ENCODE results near the gene RUNX2. TPM values are rescaled to one million over a fixed set of nuclear protein-coding genes. Genes with fewer than 3 reads are reported as not detected.

RUNX2 gene
- polyA plus RNA-seq, 1 of the 3 experiments (the other 2 are of a cell fraction), result 4.4 TPM

DNA sequence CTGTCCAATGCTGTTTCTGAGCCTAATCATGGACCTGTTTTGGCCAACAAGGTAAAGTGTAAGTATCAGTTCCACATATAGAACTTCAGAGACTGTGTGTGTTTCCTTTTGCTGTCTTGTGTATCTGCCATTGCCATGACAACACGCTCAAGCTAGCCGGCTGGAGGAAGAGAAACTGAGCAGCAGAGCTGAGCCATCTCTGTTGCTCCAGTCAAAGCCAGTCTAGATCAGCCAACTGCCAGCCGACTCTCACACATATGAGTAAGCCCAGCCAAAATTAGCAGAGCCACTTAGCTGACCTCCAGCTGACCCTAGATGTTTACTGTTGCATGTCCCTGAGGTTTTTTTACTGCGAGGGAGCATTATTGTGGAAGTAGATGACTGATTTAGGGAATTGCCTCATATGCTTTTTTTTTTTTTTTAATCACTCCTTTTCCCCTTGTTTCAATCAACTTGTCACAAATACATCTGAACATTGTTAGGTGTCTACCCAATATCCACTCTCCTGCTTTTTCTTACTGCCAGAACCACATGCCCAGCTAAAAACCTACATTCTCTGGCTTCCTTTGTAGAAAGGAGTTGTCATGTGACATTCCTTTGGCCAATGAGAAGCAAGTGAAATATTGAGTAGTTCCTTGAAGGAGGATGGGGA, 353.9 kb downstream of the RUNX2 start:
- H3K9me2 ChIP-seq, result no peaks in the 10 kb centered on the region
- H3K4me1 ChIP-seq (ENCODE audit: control insufficient read depth in 1 of 2, insufficient read depth in 2 of 2, low read depth in 1 of 2, low read length in 1 of 2), result 0 out of 4 replicates have a peak, but pooled peaks cover 0 to 11% of the 10 kb centered on the region in 2 experiments
- H3K79me2 ChIP-seq (ENCODE audit: insufficient read depth), result no peaks in the 10 kb centered on the region
- peaks cover 0 to 4% of the 10 kb centered on the region in 2 experiments for H3K36me3 ChIP-seq (replicated peaks in 1 of 2; ENCODE audit: control insufficient read depth in 1 of 2, insufficient read depth in 2 of 2, low read length in 1 of 2)
- H3K9me3 ChIP-seq, result peaks cover 8% of the 10 kb centered on the region; the same call in 1 of the 2 replicates
- ChIA-PET CTCF (no interaction called here), POLR2A (no interaction called here)
- H3K27me3 ChIP-seq (ENCODE audit: insufficient read depth), result no peaks in the 10 kb centered on the region
- no peak overlapping the region for H2AFZ ChIP-seq (ENCODE audit: low read depth)
- no peak overlapping the region for H3K4me3 ChIP-seq (ENCODE audit: low read depth in 2 of 2, low read length in 1 of 2)
- H3K9ac ChIP-seq, result no peak overlapping the region
- no peaks in the 10 kb centered on the region for H4K20me1 ChIP-seq (ENCODE audit: insufficient read depth)
- H3K27ac ChIP-seq (ENCODE audit: low read depth in 2 of 2, low read length in 1 of 2), result no peak overlapping the region
- H3F3A ChIP-seq (replicated peaks; ENCODE audit: insufficient read depth), result peaks cover 6% of the 10 kb centered on the region
- no peak overlapping the region for H3K4me2 ChIP-seq
- TF ChIP-seq, protein P1, sequence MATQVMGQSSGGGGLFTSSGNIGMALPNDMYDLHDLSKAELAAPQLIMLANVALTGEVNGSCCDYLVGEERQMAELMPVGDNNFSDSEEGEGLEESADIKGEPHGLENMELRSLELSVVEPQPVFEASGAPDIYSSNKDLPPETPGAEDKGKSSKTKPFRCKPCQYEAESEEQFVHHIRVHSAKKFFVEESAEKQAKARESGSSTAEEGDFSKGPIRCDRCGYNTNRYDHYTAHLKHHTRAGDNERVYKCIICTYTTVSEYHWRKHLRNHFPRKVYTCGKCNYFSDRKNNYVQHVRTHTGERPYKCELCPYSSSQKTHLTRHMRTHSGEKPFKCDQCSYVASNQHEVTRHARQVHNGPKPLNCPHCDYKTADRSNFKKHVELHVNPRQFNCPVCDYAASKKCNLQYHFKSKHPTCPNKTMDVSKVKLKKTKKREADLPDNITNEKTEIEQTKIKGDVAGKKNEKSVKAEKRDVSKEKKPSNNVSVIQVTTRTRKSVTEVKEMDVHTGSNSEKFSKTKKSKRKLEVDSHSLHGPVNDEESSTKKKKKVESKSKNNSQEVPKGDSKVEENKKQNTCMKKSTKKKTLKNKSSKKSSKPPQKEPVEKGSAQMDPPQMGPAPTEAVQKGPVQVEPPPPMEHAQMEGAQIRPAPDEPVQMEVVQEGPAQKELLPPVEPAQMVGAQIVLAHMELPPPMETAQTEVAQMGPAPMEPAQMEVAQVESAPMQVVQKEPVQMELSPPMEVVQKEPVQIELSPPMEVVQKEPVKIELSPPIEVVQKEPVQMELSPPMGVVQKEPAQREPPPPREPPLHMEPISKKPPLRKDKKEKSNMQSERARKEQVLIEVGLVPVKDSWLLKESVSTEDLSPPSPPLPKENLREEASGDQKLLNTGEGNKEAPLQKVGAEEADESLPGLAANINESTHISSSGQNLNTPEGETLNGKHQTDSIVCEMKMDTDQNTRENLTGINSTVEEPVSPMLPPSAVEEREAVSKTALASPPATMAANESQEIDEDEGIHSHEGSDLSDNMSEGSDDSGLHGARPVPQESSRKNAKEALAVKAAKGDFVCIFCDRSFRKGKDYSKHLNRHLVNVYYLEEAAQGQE (IDR thresholded peaks at IDR 0.05; ENCODE audit: low read depth, low read length), result no peak
- TF ChIP-seq EZH2phosphoT487 (IDR thresholded peaks at IDR 0.05; ENCODE audit: borderline replicate concordance, low read depth) (no peak), JUND (IDR thresholded peaks at IDR 0.05) (no peak), RXRA (IDR thresholded peaks at IDR 0.05; ENCODE audit: borderline replicate concordance, low read depth) (no peak), TCF12 (IDR thresholded peaks at IDR 0.05) (no peak)
- TF ChIP-seq, protein P2, sequence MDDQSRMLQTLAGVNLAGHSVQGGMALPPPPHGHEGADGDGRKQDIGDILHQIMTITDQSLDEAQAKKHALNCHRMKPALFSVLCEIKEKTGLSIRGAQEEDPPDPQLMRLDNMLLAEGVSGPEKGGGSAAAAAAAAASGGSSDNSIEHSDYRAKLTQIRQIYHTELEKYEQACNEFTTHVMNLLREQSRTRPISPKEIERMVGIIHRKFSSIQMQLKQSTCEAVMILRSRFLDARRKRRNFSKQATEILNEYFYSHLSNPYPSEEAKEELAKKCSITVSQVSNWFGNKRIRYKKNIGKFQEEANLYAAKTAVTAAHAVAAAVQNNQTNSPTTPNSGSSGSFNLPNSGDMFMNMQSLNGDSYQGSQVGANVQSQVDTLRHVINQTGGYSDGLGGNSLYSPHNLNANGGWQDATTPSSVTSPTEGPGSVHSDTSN (IDR thresholded peaks at IDR 0.05), result no peak
- no peak for DNase-seq
- 14% methylated on average over 4 of the region's 4 CpGs for WGBS (ENCODE audit: low lambda C conversion rate)

DNA sequence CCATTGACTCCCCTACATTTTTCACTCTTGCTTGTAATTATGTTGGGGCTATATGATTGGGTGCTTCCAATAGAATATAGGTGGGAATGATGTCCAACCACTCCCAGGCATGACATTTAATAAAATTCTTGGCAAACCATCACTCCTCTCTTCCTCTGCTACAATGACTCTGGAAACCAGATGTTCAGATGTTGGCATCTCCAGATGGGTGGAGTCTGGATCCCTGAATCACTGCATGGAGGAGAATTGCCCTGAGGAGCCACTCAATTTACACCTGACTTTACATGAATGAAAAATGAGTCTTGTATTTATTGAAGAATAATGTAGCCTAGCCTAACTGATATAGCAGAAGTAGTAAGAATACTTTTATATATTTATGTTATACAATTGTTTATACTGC, 356.3 kb downstream of the RUNX2 start:
- Histone ChIP-seq H3K4me2 (no peak overlapping the region), H3K4me1 (ENCODE audit: control insufficient read depth in 1 of 2, insufficient read depth in 2 of 2, low read depth in 1 of 2, low read length in 1 of 2) (no peaks in the 10 kb centered on the region), H3K4me3 (ENCODE audit: low read depth in 2 of 2, low read length in 1 of 2) (no peak overlapping the region), H3K9me2 (no peaks in the 10 kb centered on the region), H3K27ac (ENCODE audit: low read depth in 2 of 2, low read length in 1 of 2) (no peak overlapping the region), H3K9me3 (peaks cover 8% of the 10 kb centered on the region; the same call in 1 of the 2 replicates), H2AFZ (ENCODE audit: low read depth) (no peak overlapping the region), H3K9ac (no peak overlapping the region), H4K20me1 (ENCODE audit: insufficient read depth) (no peaks in the 10 kb centered on the region), H3F3A (replicated peaks; ENCODE audit: insufficient read depth) (no peaks in the 10 kb centered on the region), H3K79me2 (ENCODE audit: insufficient read depth) (no peaks in the 10 kb centered on the region), H3K36me3 (replicated peaks in 1 of 2; ENCODE audit: control insufficient read depth in 1 of 2, insufficient read depth in 2 of 2, low read length in 1 of 2) (peaks cover 0 to 4% of the 10 kb centered on the region in 2 experiments), H3K27me3 (ENCODE audit: insufficient read depth) (no peaks in the 10 kb centered on the region)
- DNase-seq, result no peak
- TF ChIP-seq GATA2 (CRISPR knock-in tag; IDR thresholded peaks at IDR 0.05), result no peak
- TF ChIP-seq CHD2 (IDR thresholded peaks at IDR 0.05; ENCODE audit: low read length, partially characterized antibody), result no peak
- TF ChIP-seq GABPA (IDR thresholded peaks at IDR 0.05; ENCODE audit: low read depth), result no peak
- TF ChIP-seq, protein P3, sequence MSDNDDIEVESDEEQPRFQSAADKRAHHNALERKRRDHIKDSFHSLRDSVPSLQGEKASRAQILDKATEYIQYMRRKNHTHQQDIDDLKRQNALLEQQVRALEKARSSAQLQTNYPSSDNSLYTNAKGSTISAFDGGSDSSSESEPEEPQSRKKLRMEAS (IDR thresholded peaks at IDR 0.05; ENCODE audit: low read depth), result no peak
- no peak for TF ChIP-seq RXRA (IDR thresholded peaks at IDR 0.05; ENCODE audit: borderline replicate concordance, low read depth)
- TF ChIP-seq, protein P2 (IDR thresholded peaks at IDR 0.05), result no peak
- ChIA-PET POLR2A (no interaction called here), CTCF (no interaction called here)
